ENCODE data around the gene CYP8B1. TPM values are rescaled to one million over a fixed set of nuclear protein-coding genes. Genes with fewer than 3 reads are reported as not detected.

The CYP8B1 gene
- total and polyA plus RNA-seq, 2 of the 13 experiments (the other 11 are each of a cell fraction or from before 2014, with no cell fraction given): 0.58 to 2.0 TPM

DNA sequence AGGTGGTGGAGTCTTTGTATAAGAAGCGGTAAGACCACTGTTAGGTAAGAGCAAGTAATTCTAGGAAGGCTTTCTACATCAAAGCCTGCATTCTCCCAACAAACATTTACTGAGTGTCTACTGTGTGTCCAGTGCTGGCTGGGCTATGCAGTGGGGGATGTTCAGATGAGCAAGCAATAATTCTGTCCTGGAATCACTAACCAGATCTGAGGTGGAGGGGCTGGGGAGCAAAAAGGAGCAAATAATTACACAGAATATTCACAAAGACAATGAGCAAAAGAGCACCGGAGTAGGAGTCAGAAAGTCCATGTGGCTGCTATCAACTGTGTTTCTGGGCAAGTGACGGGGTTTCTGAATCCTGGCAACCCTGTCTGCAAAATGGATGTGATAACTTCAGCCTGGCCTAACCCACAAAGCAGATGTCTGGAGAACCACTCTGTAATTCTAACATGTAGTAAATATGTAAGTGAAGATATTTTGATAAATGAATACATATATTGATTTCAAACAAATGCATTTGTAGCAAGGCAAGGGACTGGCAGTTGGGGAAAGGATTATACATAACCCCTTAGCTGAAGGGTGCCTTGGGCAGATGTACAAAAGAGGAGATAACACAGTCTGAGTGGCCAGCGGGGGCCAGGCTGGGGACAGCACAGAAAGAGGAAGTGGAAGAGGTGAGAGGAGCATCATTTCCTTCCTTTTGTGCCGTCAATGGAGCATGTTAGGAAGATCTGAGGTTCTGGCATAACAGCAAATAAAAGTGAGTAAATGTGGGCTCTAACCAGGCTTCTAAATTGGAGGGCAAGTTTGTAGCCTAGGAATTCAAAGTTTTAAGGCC, 28.8 kb downstream of the CYP8B1 start (continued):
- TF ChIP-seq HNF1A (IDR thresholded peaks at IDR 0.05; ENCODE audit: low read depth): no peak
- TF ChIP-seq HNF1A (CRISPR knock-in tag; IDR thresholded peaks at IDR 0.05; ENCODE audit: borderline replicate concordance): no peak
- TF ChIP-seq TP53 (CRISPR knock-in tag; conservative IDR thresholded peaks at IDR 0.05): no peak
- TF ChIP-seq EHMT2 (IDR thresholded peaks at IDR 0.05; ENCODE audit: borderline replicate concordance, low read depth, low read length): no peak
- no peak for TF ChIP-seq ZBED4 (CRISPR knock-in tag; IDR thresholded peaks at IDR 0.05; ENCODE audit: borderline replicate concordance)
- TF ChIP-seq NCOA2 (CRISPR knock-in tag; IDR thresholded peaks at IDR 0.05): peak; percentile 61
- TF ChIP-seq MAFK (conservative IDR thresholded peaks at IDR 0.05 in 1 of 2, IDR thresholded peaks at IDR 0.05 in 1 of 2; ENCODE audit: low read length in 2 of 2): peak; percentile 6 to 19; a peak in 1 of 4 replicates
- no peak for TF ChIP-seq IKZF5 (CRISPR knock-in tag; IDR thresholded peaks at IDR 0.05)
- TF ChIP-seq GABPA (IDR thresholded peaks at IDR 0.05; ENCODE audit: low read depth, low read length): no peak
- no peak for TF ChIP-seq GABPA (CRISPR knock-in tag; IDR thresholded peaks at IDR 0.05; ENCODE audit: low read depth)
- no peak for TF ChIP-seq ZNF383 (CRISPR knock-in tag; IDR thresholded peaks at IDR 0.05; ENCODE audit: borderline replicate concordance)
- TF ChIP-seq RBM39 (IDR thresholded peaks at IDR 0.05; ENCODE audit: low read depth, low read length, poor library complexity, severe bottlenecking): no peak
- TF ChIP-seq ZNF572 (CRISPR knock-in tag; IDR thresholded peaks at IDR 0.05): no peak
- no peak for TF ChIP-seq KMT2A (CRISPR knock-in tag; IDR thresholded peaks at IDR 0.05)
- TF ChIP-seq, protein P1, sequence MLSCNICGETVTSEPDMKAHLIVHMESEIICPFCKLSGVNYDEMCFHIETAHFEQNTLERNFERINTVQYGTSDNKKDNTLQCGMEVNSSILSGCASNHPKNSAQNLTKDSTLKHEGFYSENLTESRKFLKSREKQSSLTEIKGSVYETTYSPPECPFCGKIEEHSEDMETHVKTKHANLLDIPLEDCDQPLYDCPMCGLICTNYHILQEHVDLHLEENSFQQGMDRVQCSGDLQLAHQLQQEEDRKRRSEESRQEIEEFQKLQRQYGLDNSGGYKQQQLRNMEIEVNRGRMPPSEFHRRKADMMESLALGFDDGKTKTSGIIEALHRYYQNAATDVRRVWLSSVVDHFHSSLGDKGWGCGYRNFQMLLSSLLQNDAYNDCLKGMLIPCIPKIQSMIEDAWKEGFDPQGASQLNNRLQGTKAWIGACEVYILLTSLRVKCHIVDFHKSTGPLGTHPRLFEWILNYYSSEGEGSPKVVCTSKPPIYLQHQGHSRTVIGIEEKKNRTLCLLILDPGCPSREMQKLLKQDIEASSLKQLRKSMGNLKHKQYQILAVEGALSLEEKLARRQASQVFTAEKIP (CRISPR knock-in tag; IDR thresholded peaks at IDR 0.05; ENCODE audit: borderline replicate concordance): no peak
- no peak for TF ChIP-seq MATR3 (CRISPR knock-in tag; IDR thresholded peaks at IDR 0.05)
- no peak for TF ChIP-seq NONO (IDR thresholded peaks at IDR 0.05)
- TF ChIP-seq NONO (CRISPR knock-in tag; conservative IDR thresholded peaks at IDR 0.05): no peak
- no peak for TF ChIP-seq ZNF30 (CRISPR knock-in tag; IDR thresholded peaks at IDR 0.05)

Data from HepG2 (cell line).